Immature natural killer cell (primary cell): Measurements from ENCODE around the gene FGGY. TPM values are rescaled to one million over a fixed set of nuclear protein-coding genes. Genes with fewer than 3 reads are reported as not detected.
"Not testable (repeated sequence)": the region's sequence is repeated elsewhere in the genome, so short reads cannot be mapped to it uniquely, and the experiment has no call there.

Source experiments
- DNase-seq, 3 donors: peaks; one replicate each; pipeline ENCODE4 v3.0.0; 2022; ENCODE audit warnings: mixed read lengths in 1 of 3
- H3K27ac Mint-ChIP-seq, 6 donors: one replicate each; pipeline ENCODE4 v1.8.0; 2020; ENCODE audit warnings: mixed read lengths in 6 of 6, mild to moderate bottlenecking in 5 of 6, inconsistent platforms in 4 of 6, moderate library complexity in 3 of 6
- H3K27me3 Mint-ChIP-seq, 3 donors: one replicate each; pipeline ENCODE4 v1.8.0; 2020 to 2021; ENCODE audit warnings: low read depth in 3 of 3, mild to moderate bottlenecking in 3 of 3, mixed read lengths in 3 of 3, moderate library complexity in 3 of 3, inconsistent platforms in 1 of 3
- H3K36me3 Mint-ChIP-seq, 3 donors: one replicate each; pipeline ENCODE4 v1.8.0; 2020; ENCODE audit warnings: mixed read lengths in 3 of 3, inconsistent platforms in 2 of 3, mild to moderate bottlenecking in 2 of 3
- H3K4me1 Mint-ChIP-seq, 2 donors: one replicate each; pipeline ENCODE4 v1.8.0; 2020; ENCODE audit warnings: inconsistent platforms in 2 of 2, mild to moderate bottlenecking in 2 of 2, mixed read lengths in 2 of 2, moderate library complexity in 1 of 2
- H3K4me3 Mint-ChIP-seq, 5 donors: one replicate each; pipeline ENCODE4 v1.8.0; 2020; ENCODE audit warnings: mild to moderate bottlenecking in 5 of 5, mixed read lengths in 5 of 5, inconsistent platforms in 3 of 5, moderate library complexity in 3 of 5
- H3K9me3 Mint-ChIP-seq, 6 donors: one replicate each; pipeline ENCODE4 v1.8.0; 2020; ENCODE audit warnings: mild to moderate bottlenecking in 6 of 6, mixed read lengths in 6 of 6, inconsistent platforms in 4 of 6, moderate library complexity in 3 of 6
- polyA plus RNA-seq, 3 donors: library from polyadenylated mRNA; unstranded; fragments of 300-500 nt; fragmentation: Illumina TruSeq; gene quantifications; one replicate each; pipeline ENCODE4 v1.2.3, GENCODE V29; 2021

Gene FGGY
- polyA plus RNA-seq, 3 donors from 2014 or later: 4.0 to 8.4 (median 5.1) TPM

GRCh38 chr1:59331686-59332620 is 35.1 kb downstream of the FGGY start:
- peaks cover 21 to 27% of the 10 kb centered on the region in 2 donors for H3K4me1 Mint-ChIP-seq
- H3K27me3 Mint-ChIP-seq: peaks cover 2 to 3% (median 3%) of the 10 kb centered on the region in 3 donors
- DNase-seq: no peak
- no peak overlapping the region for H3K4me3 Mint-ChIP-seq
- no peaks in the 10 kb centered on the region for H3K9me3 Mint-ChIP-seq
- peak overlapping the region in 2 of 6 donors; percentile 8 to 54 for H3K27ac Mint-ChIP-seq
- H3K36me3 Mint-ChIP-seq: peaks cover 0 to 4% (median 4%) of the 10 kb centered on the region in 3 donors

GRCh38 chr1:59332983-59333382 is 36.1 kb downstream of the FGGY start:
- Mint-ChIP-seq H3K9me3 (no peaks in the 10 kb centered on the region), H3K36me3 (peaks cover 0 to 4% (median 4%) of the 10 kb centered on the region in 3 donors), H3K27ac (peak overlapping the region; percentile 54 to 81 (median 65)), H3K4me1 (peaks cover 21 to 27% of the 10 kb centered on the region in 2 donors), H3K27me3 (peaks cover 2 to 3% (median 3%) of the 10 kb centered on the region in 3 donors), H3K4me3 (peak overlapping the region in 3 of 5 donors; percentile 10 to 61 (median 35))
- no peak for DNase-seq

- Mint-ChIP-seq H3K4me3 (peak overlapping the region; percentile 6 to 61 (median 24)), H3K27me3 (peaks cover 2 to 3% (median 3%) of the 10 kb centered on the region in 3 donors), H3K4me1 (peaks cover 21 to 27% of the 10 kb centered on the region in 2 donors), H3K36me3 (peaks cover 0 to 4% (median 4%) of the 10 kb centered on the region in 3 donors), H3K9me3 (no peaks in the 10 kb centered on the region), H3K27ac (peak overlapping the region in 5 of 6 donors; percentile 54 to 74 (median 63))
- DNase-seq: peak; percentile 11 to 34 (median 14)
Measured at GRCh38 chr1:59333626-59334277, 36.9 kb downstream of the FGGY start.

GRCh38 chr1:59340411-59341307 is 43.8 kb downstream of the FGGY start:
- no peak overlapping the region for H3K4me3 Mint-ChIP-seq
- no peak overlapping the region for H3K27ac Mint-ChIP-seq
- H3K36me3 Mint-ChIP-seq: peaks cover 6 to 17% (median 15%) of the 10 kb centered on the region in 3 donors
- H3K9me3 Mint-ChIP-seq: no peaks in the 10 kb centered on the region
- no peaks in the 10 kb centered on the region for H3K4me1 Mint-ChIP-seq
- H3K27me3 Mint-ChIP-seq: no peaks in the 10 kb centered on the region
- no peak for DNase-seq

- DNase-seq: no peak
- Mint-ChIP-seq H3K36me3 (peaks cover 6 to 18% (median 15%) of the 10 kb centered on the region in 3 donors), H3K4me3 (no peak overlapping the region), H3K27me3 (no peaks in the 10 kb centered on the region), H3K4me1 (no peaks in the 10 kb centered on the region), H3K27ac (no peak overlapping the region), H3K9me3 (no peaks in the 10 kb centered on the region)
Measured at GRCh38 chr1:59342801-59343575, 46.1 kb downstream of the FGGY start.

- no peaks in the 10 kb centered on the region for H3K9me3 Mint-ChIP-seq
- DNase-seq: no peak
- H3K27me3 Mint-ChIP-seq: no peaks in the 10 kb centered on the region
- no peak overlapping the region for H3K4me3 Mint-ChIP-seq
- peaks cover 9 to 23% (median 15%) of the 10 kb centered on the region in 3 donors for H3K36me3 Mint-ChIP-seq
- H3K4me1 Mint-ChIP-seq: no peaks in the 10 kb centered on the region
- no peak overlapping the region for H3K27ac Mint-ChIP-seq
Measured at GRCh38 chr1:59343576-59343840, 46.6 kb downstream of the FGGY start.

- Mint-ChIP-seq H3K4me1 (no peaks in the 10 kb centered on the region), H3K9me3 (no peaks in the 10 kb centered on the region), H3K36me3 (peaks cover 8 to 31% (median 15%) of the 10 kb centered on the region in 3 donors), H3K27ac (no peak overlapping the region), H3K27me3 (no peaks in the 10 kb centered on the region), H3K4me3 (no peak overlapping the region)
- DNase-seq: no peak
Measured at GRCh38 chr1:59345221-59345620, 48.3 kb downstream of the FGGY start.

- H3K9me3 Mint-ChIP-seq: no peaks in the 10 kb centered on the region
- no peak overlapping the region for H3K4me3 Mint-ChIP-seq
- H3K4me1 Mint-ChIP-seq: no peaks in the 10 kb centered on the region
- H3K27me3 Mint-ChIP-seq: peaks cover 0 to 2% (median 0%) of the 10 kb centered on the region in 3 donors
- no peak for DNase-seq
- peaks cover 10 to 35% (median 11%) of the 10 kb centered on the region in 3 donors for H3K36me3 Mint-ChIP-seq
- no peak overlapping the region for H3K27ac Mint-ChIP-seq
Measured at GRCh38 chr1:59346429-59346828, 49.5 kb downstream of the FGGY start.

- no peak for DNase-seq
- H3K27me3 Mint-ChIP-seq: peaks cover 0 to 2% (median 0%) of the 10 kb centered on the region in 3 donors
- no peak overlapping the region for H3K4me3 Mint-ChIP-seq
- H3K36me3 Mint-ChIP-seq: peaks cover 0 to 34% (median 14%) of the 10 kb centered on the region in 3 donors
- no peaks in the 10 kb centered on the region for H3K9me3 Mint-ChIP-seq
- H3K27ac Mint-ChIP-seq: no peak overlapping the region
- peaks cover 0 to 2% of the 10 kb centered on the region in 2 donors for H3K4me1 Mint-ChIP-seq
Measured at GRCh38 chr1:59349101-59349500, 52.2 kb downstream of the FGGY start.

- Mint-ChIP-seq H3K4me3 (no peak overlapping the region), H3K27ac (peak overlapping the region in 1 of 6 donors; percentile 36), H3K36me3 (peaks cover 0 to 36% (median 20%) of the 10 kb centered on the region in 3 donors), H3K4me1 (peaks cover 0 to 2% of the 10 kb centered on the region in 2 donors), H3K9me3 (no peaks in the 10 kb centered on the region), H3K27me3 (peaks cover 0 to 2% (median 0%) of the 10 kb centered on the region in 3 donors)
- DNase-seq: no peak
Measured at GRCh38 chr1:59350521-59350920, 53.6 kb downstream of the FGGY start.

GRCh38 chr1:59352065-59352464 is 55.2 kb downstream of the FGGY start:
- Mint-ChIP-seq H3K4me1 (peaks cover 0 to 2% of the 10 kb centered on the region in 2 donors), H3K36me3 (peaks cover 0 to 30% (median 20%) of the 10 kb centered on the region in 3 donors), H3K27me3 (peaks cover 0 to 2% (median 0%) of the 10 kb centered on the region in 3 donors), H3K27ac (no peak overlapping the region), H3K9me3 (no peaks in the 10 kb centered on the region), H3K4me3 (no peak overlapping the region)
- no peak for DNase-seq

GRCh38 chr1:59353453-59353852 is 56.6 kb downstream of the FGGY start:
- H3K27ac Mint-ChIP-seq: no peak overlapping the region
- H3K27me3 Mint-ChIP-seq: peaks cover 0 to 2% (median 0%) of the 10 kb centered on the region in 3 donors
- no peaks in the 10 kb centered on the region for H3K9me3 Mint-ChIP-seq
- DNase-seq: no peak
- no peak overlapping the region for H3K4me3 Mint-ChIP-seq
- H3K36me3 Mint-ChIP-seq: peaks cover 3 to 24% (median 22%) of the 10 kb centered on the region in 3 donors
- H3K4me1 Mint-ChIP-seq: peaks cover 0 to 2% of the 10 kb centered on the region in 2 donors

- H3K4me1 Mint-ChIP-seq, DNase-seq, H3K27me3 Mint-ChIP-seq, H3K9me3 Mint-ChIP-seq, H3K4me3 Mint-ChIP-seq, H3K27ac Mint-ChIP-seq: not testable (repeated sequence)
- peaks cover 3 to 21% (median 20%) of the 10 kb centered on the region in 3 donors for H3K36me3 Mint-ChIP-seq
Measured at GRCh38 chr1:59354239-59354638, 57.3 kb downstream of the FGGY start.
